ENCODE data around the gene FAM107B.

Gene FAM107B

GRCh38 chr10:14571866-14572507 is 202.7 kb downstream of the FAM107B start:
- no peak for DNase-seq

GRCh38 chr10:14570800-14571199 is 203.9 kb downstream of the FAM107B start:
- no peak for DNase-seq

GRCh38 chr10:14569274-14570060 is 205.2 kb downstream of the FAM107B start:
- no peak for DNase-seq

- DNase-seq, result no peak
Measured at GRCh38 chr10:14567421-14567820, 207.3 kb downstream of the FAM107B start.

- no peak for DNase-seq
Measured at GRCh38 chr10:14566498-14566897, 208.2 kb downstream of the FAM107B start.

GRCh38 chr10:14565199-14565598 is 209.5 kb downstream of the FAM107B start:
- DNase-seq, result no peak

GRCh38 chr10:14564268-14564744 is 210.4 kb downstream of the FAM107B start:
- peak; percentile 49 for DNase-seq

- DNase-seq, result no peak
Measured at GRCh38 chr10:14563359-14563940, 211.2 kb downstream of the FAM107B start.

- no peak for DNase-seq
Measured at GRCh38 chr10:14563076-14563336, 211.7 kb downstream of the FAM107B start.

- no peak for DNase-seq
Measured at GRCh38 chr10:14562218-14563075, 212.2 kb downstream of the FAM107B start.

GRCh38 chr10:14560791-14561765 is 213.6 kb downstream of the FAM107B start:
- no peak for DNase-seq

GRCh38 chr10:14560274-14560673 is 214.4 kb downstream of the FAM107B start:
- DNase-seq, result no peak

- no peak for DNase-seq
Measured at GRCh38 chr10:14558025-14558424, 216.7 kb downstream of the FAM107B start.

GRCh38 chr10:14557567-14557966 is 217.1 kb downstream of the FAM107B start:
- DNase-seq, result no peak

- no peak for DNase-seq
Measured at GRCh38 chr10:14556285-14556956, 218.3 kb downstream of the FAM107B start.

- DNase-seq, result no peak
Measured at GRCh38 chr10:14555807-14556206, 218.9 kb downstream of the FAM107B start.

- no peak for DNase-seq
Measured at GRCh38 chr10:14554491-14555205, 220.0 kb downstream of the FAM107B start.

- no peak for DNase-seq
Measured at GRCh38 chr10:14554091-14554490, 220.6 kb downstream of the FAM107B start.

GRCh38 chr10:14553448-14553847 is 221.2 kb downstream of the FAM107B start:
- DNase-seq, result no peak

- no peak for DNase-seq
Measured at GRCh38 chr10:14552015-14552414, 222.7 kb downstream of the FAM107B start.
